Measurements from ENCODE around the gene FIZ1.

- TF ChIP-seq POLR2AphosphoS5 (IDR thresholded peaks at IDR 0.05; ENCODE audit: low read depth, low read length) (no peak), POLR2A (IDR thresholded peaks at IDR 0.05; ENCODE audit: low read depth, low read length) (peak; percentile 20; the same call in 1 of the 2 replicates)
Measured at GRCh38 chr19:55648585-55649267, 49.4 kb upstream of the FIZ1 start.
